Stimulated activated naive CD8-positive, alpha-beta T cell treated with anti-CD3 and anti-CD28 coated beads, Interleukin-15, Interleukin-2, amounts not matched to agents 100 U/mL and 50 U/mL, for 24 hours (primary cell): ENCODE data around the gene C14orf180.

Experiments used
- ATAC-seq: fragments of 150-1000 bp; cut with Tn5 transposase; one replicate; pipeline ENCODE4 v1.10.0; 2021
- DNase-seq: peaks from one replicate; pipeline ENCODE4 v3.0.0; 2021

C14orf180 gene

GRCh38 chr14:104594310-104595046, 14.9 kb downstream of the C14orf180 start:
- ATAC-seq = no peak
- DNase-seq = no peak

- DNase-seq = no peak
- ATAC-seq = no peak
Observed at GRCh38 chr14:104595116-104595675, 15.6 kb downstream of the C14orf180 start.

- ATAC-seq (no peak), DNase-seq (no peak)
Observed at GRCh38 chr14:104595911-104596450, 16.4 kb downstream of the C14orf180 start.

- ATAC-seq = no peak
- DNase-seq = no peak
Observed at GRCh38 chr14:104596451-104596918, 16.9 kb downstream of the C14orf180 start.

- DNase-seq = no peak
- ATAC-seq = no peak
Observed at GRCh38 chr14:104596927-104597351, 17.4 kb downstream of the C14orf180 start.

GRCh38 chr14:104597576-104597975, 18.0 kb downstream of the C14orf180 start:
- DNase-seq (no peak), ATAC-seq (no peak)

- ATAC-seq = no peak
- no peak for DNase-seq
Observed at GRCh38 chr14:104598039-104598909, 18.7 kb downstream of the C14orf180 start.

GRCh38 chr14:104598910-104599273, 19.3 kb downstream of the C14orf180 start:
- no peak for ATAC-seq
- DNase-seq = no peak

GRCh38 chr14:104599446-104599845, 19.9 kb downstream of the C14orf180 start:
- DNase-seq (no peak), ATAC-seq (no peak)

GRCh38 chr14:104600141-104600643, 20.6 kb downstream of the C14orf180 start:
- DNase-seq (no peak), ATAC-seq (no peak)

GRCh38 chr14:104600805-104601204, 21.2 kb downstream of the C14orf180 start:
- DNase-seq (no peak), ATAC-seq (no peak)

GRCh38 chr14:104601786-104602185, 22.2 kb downstream of the C14orf180 start:
- DNase-seq (no peak), ATAC-seq (no peak)

GRCh38 chr14:104602315-104602932, 22.9 kb downstream of the C14orf180 start:
- no peak for ATAC-seq

GRCh38 chr14:104602933-104603325, 23.4 kb downstream of the C14orf180 start:
- no peak for DNase-seq
- ATAC-seq = no peak

More at GRCh38 chr14:104602315-104602932, 22.9 kb downstream of the C14orf180 start:
- DNase-seq = no peak

GRCh38 chr14:104603711-104604401, 24.3 kb downstream of the C14orf180 start:
- ATAC-seq (no peak), DNase-seq (no peak)

GRCh38 chr14:104604458-104605449, 25.2 kb downstream of the C14orf180 start, which contains the start of gene TMEM179:
TMEM179 (minus strand) TSS chr14:104604772; CDS start chr14:104604741, 31 bp downstream.
- DNase-seq (peak; percentile 24), ATAC-seq (no peak)

GRCh38 chr14:104609666-104610065, 30.1 kb downstream of the C14orf180 start:
- ATAC-seq (no peak), DNase-seq (no peak)

- no peak for ATAC-seq
- DNase-seq = no peak
Observed at GRCh38 chr14:104610749-104611310, 31.3 kb downstream of the C14orf180 start.

- no peak for ATAC-seq
- DNase-seq = no peak
Observed at GRCh38 chr14:104611881-104612280, 32.3 kb downstream of the C14orf180 start.
